HepG2 (cell line): ENCODE data around the gene CEMP1. TPM values are rescaled to one million over a fixed set of nuclear protein-coding genes. Genes with fewer than 3 reads are reported as not detected.

Experiments
- ATF2 ChIP-seq: sonication (generic); formaldehyde crosslinking; IDR thresholded peaks from 2 replicates; pipeline ENCODE4 v1.4.0; 2020; ENCODE audit warnings: missing genetic modification reagents
- ATRX ChIP-seq: sonication (generic); formaldehyde crosslinking; IDR thresholded peaks from 2 replicates; pipeline ENCODE4 v1.4.0; 2020; ENCODE audit warnings: missing genetic modification reagents, borderline replicate concordance
- CCDC6 ChIP-seq: sonication (generic); formaldehyde crosslinking; IDR thresholded peaks from 2 replicates; pipeline ENCODE4 v1.8.1; 2022; ENCODE audit warnings: mild to moderate bottlenecking, missing genetic modification reagents, moderate library complexity
- CEBPZ ChIP-seq: IDR thresholded peaks from 2 replicates; pipeline ENCODE4 v1.6.1; 2012; ENCODE audit warnings: low read length, improper control_type of control experiment
- GFI1 ChIP-seq: sonication (generic); formaldehyde crosslinking; IDR thresholded peaks from 2 replicates; pipeline ENCODE4 v1.5.0; 2020; ENCODE audit warnings: missing genetic modification reagents, mild to moderate bottlenecking, borderline replicate concordance
- HNRNPL ChIP-seq: fragments of 200-400 bp; formaldehyde crosslinking; IDR thresholded peaks from 2 replicates; pipeline ENCODE4 v1.6.1; 2017; ENCODE audit warnings: mild to moderate bottlenecking, low read depth, low read length
- KAT2B ChIP-seq: fragments of 150-350 bp; IDR thresholded peaks from 2 replicates; pipeline ENCODE4 v1.6.1; 2014; ENCODE audit warnings: low read depth, low read length, borderline replicate concordance
- NR2C2 ChIP-seq: sonication (generic); formaldehyde crosslinking; IDR thresholded peaks from 2 replicates; pipeline ENCODE4 v1.4.0; 2020; ENCODE audit warnings: missing genetic modification reagents, mild to moderate bottlenecking, moderate library complexity, borderline replicate concordance
- PHF21A ChIP-seq: sonication (generic); formaldehyde crosslinking; IDR thresholded peaks from 2 replicates; pipeline ENCODE4 v1.5.0; 2020; ENCODE audit warnings: mild to moderate bottlenecking, missing genetic modification reagents
- ZBED4 ChIP-seq: sonication (generic); formaldehyde crosslinking; IDR thresholded peaks from 2 replicates; pipeline ENCODE4 v1.4.0; 2020; ENCODE audit warnings: missing genetic modification reagents, borderline replicate concordance
- ZFP36L2 ChIP-seq: sonication (generic); formaldehyde crosslinking; IDR thresholded peaks from 2 replicates; pipeline ENCODE4 v1.4.0; 2020; ENCODE audit warnings: missing genetic modification reagents
- ZNF138 ChIP-seq: sonication (generic); formaldehyde crosslinking; IDR thresholded peaks from 2 replicates; pipeline ENCODE4 v1.5.0; 2020; ENCODE audit warnings: mild to moderate bottlenecking, low read depth, missing genetic modification reagents
- ZNF224 ChIP-seq: sonication (generic); formaldehyde crosslinking; IDR thresholded peaks from 2 replicates; pipeline ENCODE4 v1.5.0; 2020; ENCODE audit warnings: mild to moderate bottlenecking, missing genetic modification reagents
- ZNF607 ChIP-seq: sonication (generic); formaldehyde crosslinking; IDR thresholded peaks from 2 replicates; pipeline ENCODE4 v1.5.1; 2020; ENCODE audit warnings: missing genetic modification reagents, mild to moderate bottlenecking, borderline replicate concordance
- ZNF644 ChIP-seq: IDR thresholded peaks from 2 replicates; pipeline ENCODE4 v1.6.1; 2016; ENCODE audit warnings: low read depth
- ZNF776 ChIP-seq: sonication (generic); formaldehyde crosslinking; IDR thresholded peaks from 2 replicates; pipeline ENCODE4 v1.4.0; 2020; ENCODE audit warnings: mild to moderate bottlenecking, missing genetic modification reagents
- polyA plus RNA-seq, 8 experiments: library from polyadenylated mRNA; depleted of rRNA in 3 of 8; stranded (reverse) in 7 of 8; unstranded in 1 of 8; fragments of >200 nt; fragmentation: Illumina TruSeq in 4 of 8; extraction: Trizol in 4 of 8; gene quantifications; 2 replicates each; pipeline versions ENCODE4 v1.2.1 to v1.2.3, GENCODE V29; 2011 to 2016; ENCODE audit warnings: low read depth in 4 of 8, missing spikeins in 1 of 8, mixed read lengths in 1 of 8; ENCODE audit not compliant: insufficient read depth in 1 of 8
- total RNA-seq, 5 experiments: library from RNA; depleted of rRNA; stranded (reverse); fragments of >200 nt; fragmentation: Illumina TruSeq; extraction: Trizol; gene quantifications; 2 replicates each; pipeline ENCODE4 v1.2.3, GENCODE V29; 2016; ENCODE audit warnings: low read depth in 1 of 5
- TF ChIP-seq, protein P1 (sequence below), 2 experiments: sonication (generic) in 1 of 2; formaldehyde crosslinking in 1 of 2; IDR thresholded peaks; 2 replicates each; pipeline versions ENCODE4 v1.4.0 to v1.6.1; 2018 to 2020; ENCODE audit warnings: missing genetic modification reagents in 2 of 2, borderline replicate concordance in 1 of 2, low read depth in 1 of 2, mild to moderate bottlenecking in 1 of 2, missing biosample characterization in 1 of 2

The CEMP1 gene
- total and polyA plus RNA-seq, 2 of the 13 experiments (the other 11 are each of a cell fraction or from before 2014, with no cell fraction given) = not detected

DNA sequence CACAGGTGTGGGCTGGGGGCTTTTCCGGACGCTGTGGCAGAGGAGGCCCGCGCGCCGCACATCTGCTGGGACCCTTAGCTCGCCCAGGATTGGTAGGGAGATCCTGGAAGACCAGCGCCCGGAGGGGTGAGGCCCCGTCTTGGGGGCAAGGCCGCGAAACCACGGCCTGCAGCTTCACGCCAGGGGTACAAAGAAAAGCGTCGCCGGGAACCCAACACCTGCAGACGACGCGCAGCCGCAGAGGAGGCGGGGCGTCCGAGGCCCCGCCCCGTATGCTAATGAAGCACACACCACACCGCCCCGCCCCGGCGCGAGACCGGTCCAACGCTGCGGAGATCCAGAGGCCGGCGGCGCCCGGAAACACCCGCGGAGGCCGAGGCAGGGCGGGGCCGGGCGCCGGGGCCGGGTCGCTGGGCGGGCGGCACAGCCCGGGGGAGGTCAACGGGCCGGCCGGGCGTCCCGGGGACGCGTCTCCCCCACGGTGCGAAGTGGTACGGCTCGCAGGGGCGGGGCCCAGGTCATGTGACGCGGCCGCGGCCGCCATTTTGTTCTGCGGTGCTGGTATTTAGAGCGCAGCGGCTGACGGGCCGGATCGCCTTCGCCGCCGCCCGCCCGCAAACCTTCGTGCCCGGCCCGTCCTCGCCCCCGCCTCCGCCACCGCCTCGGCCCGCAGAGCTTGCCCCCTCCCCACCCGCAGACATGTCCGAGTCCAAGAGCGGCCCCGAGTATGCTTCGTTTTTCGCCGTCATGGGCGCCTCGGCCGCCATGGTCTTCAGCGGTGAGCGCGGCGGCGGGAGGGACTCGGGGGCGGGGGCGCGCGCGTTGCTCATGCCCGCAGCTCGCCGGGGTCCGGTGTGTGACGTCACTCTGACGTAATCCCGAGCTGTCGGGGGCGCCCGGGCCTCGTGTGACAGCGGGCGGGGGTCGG is 17.5 kb downstream of the CEMP1 start, which contains the start of gene ATP6V0C (continued):
- TF ChIP-seq ZBED4 = peak; percentile 55; the same call in 1 of the 2 replicates
- TF ChIP-seq HNRNPL = no peak
- 0 out of 2 replicates have a peak, but pooled peaks have one; percentile 45 for TF ChIP-seq ZNF607 (CRISPR knock-in tag)
- TF ChIP-seq KAT2B = no peak
- no peak; the same call in 1 of the 2 replicates for TF ChIP-seq ZNF776 (CRISPR knock-in tag)
- no peak for TF ChIP-seq ZNF644 (CRISPR knock-in tag)
- TF ChIP-seq, protein P1, sequence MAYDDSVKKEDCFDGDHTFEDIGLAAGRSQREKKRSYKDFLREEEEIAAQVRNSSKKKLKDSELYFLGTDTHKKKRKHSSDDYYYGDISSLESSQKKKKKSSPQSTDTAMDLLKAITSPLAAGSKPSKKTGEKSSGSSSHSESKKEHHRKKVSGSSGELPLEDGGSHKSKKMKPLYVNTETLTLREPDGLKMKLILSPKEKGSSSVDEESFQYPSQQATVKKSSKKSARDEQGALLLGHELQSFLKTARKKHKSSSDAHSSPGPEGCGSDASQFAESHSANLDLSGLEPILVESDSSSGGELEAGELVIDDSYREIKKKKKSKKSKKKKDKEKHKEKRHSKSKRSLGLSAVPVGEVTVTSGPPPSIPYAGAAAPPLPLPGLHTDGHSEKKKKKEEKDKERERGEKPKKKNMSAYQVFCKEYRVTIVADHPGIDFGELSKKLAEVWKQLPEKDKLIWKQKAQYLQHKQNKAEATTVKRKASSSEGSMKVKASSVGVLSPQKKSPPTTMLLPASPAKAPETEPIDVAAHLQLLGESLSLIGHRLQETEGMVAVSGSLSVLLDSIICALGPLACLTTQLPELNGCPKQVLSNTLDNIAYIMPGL (CRISPR knock-in tag; IDR thresholded peaks at IDR 0.05; ENCODE audit: borderline replicate concordance in 1 of 2, low read depth in 1 of 2) = peak in 1 of 2 experiments; percentile 43; a peak in 1 of 4 replicates
- TF ChIP-seq GFI1 (CRISPR knock-in tag) = no peak
- TF ChIP-seq ATRX (CRISPR knock-in tag) = no peak
- peak; percentile 17; the same call in 1 of the 2 replicates for TF ChIP-seq PHF21A (CRISPR knock-in tag)
- TF ChIP-seq ZNF138 (CRISPR knock-in tag) = no peak
- TF ChIP-seq NR2C2 (CRISPR knock-in tag) = peak; percentile 70
- no peak for TF ChIP-seq CEBPZ
- TF ChIP-seq ZNF224 (CRISPR knock-in tag) = no peak
- peak; percentile 79 for TF ChIP-seq CCDC6
- TF ChIP-seq ZFP36L2 (CRISPR knock-in tag) = no peak
- TF ChIP-seq ATF2 = peak; percentile 13; the same call in 1 of the 2 replicates
